ENCODE measurements around the gene ASTN2.
A peak's percentile ranks its signal among the peaks of the same experiment; 100 is the strongest.

Gene ASTN2

GRCh38 chr9:116789081-116789480 is 625.8 kb downstream of the ASTN2 start:
- no peak for DNase-seq

GRCh38 chr9:116786737-116787136 is 628.1 kb downstream of the ASTN2 start:
- DNase-seq = no peak

DNA sequence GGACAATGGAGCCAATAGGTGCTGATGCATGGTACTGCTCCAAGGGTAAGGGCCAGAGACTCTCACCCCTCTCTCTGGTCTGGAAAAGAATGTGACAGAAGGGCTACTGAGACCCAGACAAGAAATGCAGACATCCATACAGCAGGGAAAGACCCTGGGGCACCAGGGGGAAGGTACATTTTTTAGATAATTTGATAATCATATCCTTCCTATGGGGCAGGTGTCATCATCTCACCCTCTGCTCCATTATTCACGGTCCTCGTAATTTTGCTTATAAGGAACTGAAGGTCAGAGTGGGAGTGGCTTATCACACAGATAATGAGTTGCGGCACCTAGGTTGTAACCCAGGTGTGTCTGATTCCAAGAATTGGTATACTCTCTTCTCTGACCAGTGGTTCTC is 637.7 kb downstream of the ASTN2 start:
- DNase-seq = no peak

DNA sequence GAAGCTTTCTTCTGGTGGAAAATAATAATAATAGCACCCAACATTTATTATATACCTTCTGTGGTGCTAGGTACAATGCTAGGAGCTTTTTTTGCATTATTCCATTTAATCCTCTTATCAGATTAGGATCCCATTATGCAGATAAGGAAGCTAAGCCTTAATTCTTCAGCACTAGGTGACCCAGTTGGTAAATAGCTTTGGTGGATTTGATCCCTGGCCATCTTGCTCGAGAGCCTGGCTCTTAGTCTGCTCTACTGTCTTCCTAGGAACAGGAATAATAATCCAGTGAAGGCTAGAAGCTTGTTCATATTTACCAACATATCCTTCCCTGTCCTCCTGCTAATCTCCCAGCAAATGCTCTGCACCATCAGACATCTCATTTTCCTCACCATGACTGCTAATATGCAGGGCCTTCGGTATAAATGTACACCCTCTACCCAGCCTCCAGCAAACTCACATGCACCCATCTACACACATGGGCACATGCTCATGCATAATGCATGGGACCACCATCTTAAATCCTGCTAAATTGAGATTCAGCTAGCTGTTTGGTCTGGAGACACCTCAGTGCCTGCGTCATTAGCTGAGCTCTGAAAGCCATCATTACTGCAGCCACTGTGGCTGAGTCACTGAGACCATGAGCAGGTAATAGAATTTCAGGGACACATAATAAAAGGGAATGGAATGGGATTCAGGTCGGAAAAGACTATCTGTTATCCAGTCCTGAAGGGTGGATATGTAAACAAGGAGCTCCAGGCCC is 640.3 kb downstream of the ASTN2 start:
- no peak for DNase-seq

DNA sequence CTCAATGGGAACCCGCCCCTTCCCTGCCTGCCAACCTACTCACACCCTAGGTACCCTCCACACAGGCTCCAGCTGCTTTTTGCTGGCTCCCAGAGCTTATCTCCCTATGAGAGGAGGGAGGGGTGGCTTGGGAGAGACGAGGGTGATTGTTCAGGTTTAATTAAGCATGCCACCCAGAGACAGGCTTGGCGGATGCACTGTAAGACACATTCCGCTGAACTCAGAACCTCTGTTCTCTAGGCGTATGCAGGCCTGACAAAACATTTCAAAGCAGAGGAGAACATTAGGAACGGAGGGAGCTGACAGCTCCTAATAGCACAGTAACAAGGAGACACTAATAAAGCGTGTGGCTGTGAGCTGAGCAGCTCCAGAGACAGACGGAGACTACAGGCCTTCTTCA is 647.6 kb downstream of the ASTN2 start:
- no peak for DNase-seq

DNA sequence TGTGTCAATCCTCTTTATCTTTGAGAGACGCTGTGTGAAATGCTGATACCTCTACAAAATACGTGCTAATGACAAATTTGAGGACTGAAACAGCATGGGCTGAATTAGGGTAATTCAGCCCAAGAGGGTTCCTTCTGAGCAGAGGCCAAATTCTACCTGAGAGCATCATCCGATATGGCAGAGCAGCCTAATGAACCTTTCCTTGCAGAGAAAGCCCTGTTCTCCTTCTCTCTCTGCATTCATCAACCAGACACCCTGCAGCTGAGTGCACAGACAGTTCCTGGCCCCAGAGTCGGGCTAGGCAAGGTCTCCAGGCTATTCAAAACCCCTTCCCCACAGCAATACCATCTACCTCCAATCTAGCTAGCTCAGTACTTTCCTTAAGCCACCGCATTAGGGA is 649.8 kb downstream of the ASTN2 start:
- no peak for DNase-seq

- no peak for DNase-seq
Measured at GRCh38 chr9:116763770-116764169, 651.1 kb downstream of the ASTN2 start.

GRCh38 chr9:116760636-116761035 is 654.2 kb downstream of the ASTN2 start:
- DNase-seq = no peak

- DNase-seq = no peak
Measured at GRCh38 chr9:116757030-116757429, 657.8 kb downstream of the ASTN2 start.

- DNase-seq = no peak
Measured at GRCh38 chr9:116753389-116753788, 661.5 kb downstream of the ASTN2 start.

- no peak for DNase-seq
Measured at GRCh38 chr9:116750510-116750909, 664.3 kb downstream of the ASTN2 start.

DNA sequence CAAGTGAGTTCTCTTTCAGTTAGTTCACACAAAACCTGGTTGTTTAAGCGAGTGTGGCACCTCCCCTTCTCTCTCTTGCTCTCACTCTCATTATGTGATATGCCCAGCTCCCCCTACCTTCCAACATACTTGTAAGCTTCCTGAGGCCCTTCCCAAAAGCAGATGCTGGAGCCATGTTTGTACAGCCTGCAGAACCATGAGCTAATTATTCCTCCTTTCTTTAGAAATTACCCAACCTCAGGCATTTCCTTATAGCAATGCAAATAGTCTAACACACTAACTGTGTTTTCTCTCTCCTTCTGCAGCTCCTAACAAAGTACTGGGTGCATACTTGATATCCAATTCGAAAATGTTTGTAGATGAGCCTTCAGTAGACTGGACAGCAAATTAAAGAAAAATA is 665.1 kb downstream of the ASTN2 start:
- no peak for DNase-seq

- DNase-seq = no peak
Measured at GRCh38 chr9:116749176-116749575, 665.7 kb downstream of the ASTN2 start.

- no peak for DNase-seq
Measured at GRCh38 chr9:116741742-116742141, 673.1 kb downstream of the ASTN2 start.

DNA sequence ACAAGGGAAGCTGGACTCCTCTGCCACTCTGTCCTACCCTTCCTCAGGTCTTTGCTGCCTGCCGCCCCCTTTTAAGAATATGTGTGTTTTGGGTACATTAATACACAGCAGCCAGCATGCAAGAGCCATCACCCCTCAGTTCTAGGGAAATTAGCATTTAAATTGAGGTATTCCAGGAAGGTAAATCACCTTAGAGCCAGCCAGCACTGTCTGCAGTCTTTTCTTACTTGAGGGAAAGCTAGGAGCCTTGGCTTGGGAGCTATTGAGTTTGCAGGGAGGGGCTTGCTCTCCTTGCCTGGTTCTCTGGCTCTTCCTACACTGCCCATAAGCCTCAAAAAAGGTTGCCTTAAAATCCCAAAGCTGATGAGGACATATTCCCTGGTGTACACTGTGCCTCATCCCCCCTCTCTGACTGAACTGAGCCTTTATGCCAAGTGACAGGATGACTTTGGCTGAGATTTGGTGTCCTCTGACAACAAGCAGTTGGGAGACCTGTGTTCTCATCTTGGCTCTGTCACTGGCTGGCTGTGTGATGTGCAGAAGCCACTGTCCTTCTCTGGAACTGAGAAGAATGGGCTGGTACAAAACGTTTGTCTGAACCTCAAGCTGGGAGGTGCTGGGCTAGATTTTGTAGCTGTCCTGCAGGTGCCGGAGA is 673.6 kb downstream of the ASTN2 start:
- DNase-seq = no peak

GRCh38 chr9:116737152-116737546 is 677.7 kb downstream of the ASTN2 start:
- DNase-seq = peak; percentile 24

GRCh38 chr9:116736399-116737151 is 678.3 kb downstream of the ASTN2 start:
- no peak for DNase-seq

GRCh38 chr9:116733010-116733641 is 681.7 kb downstream of the ASTN2 start:
- DNase-seq = no peak

- no peak for DNase-seq
Measured at GRCh38 chr9:116726602-116727001, 688.3 kb downstream of the ASTN2 start.

DNA sequence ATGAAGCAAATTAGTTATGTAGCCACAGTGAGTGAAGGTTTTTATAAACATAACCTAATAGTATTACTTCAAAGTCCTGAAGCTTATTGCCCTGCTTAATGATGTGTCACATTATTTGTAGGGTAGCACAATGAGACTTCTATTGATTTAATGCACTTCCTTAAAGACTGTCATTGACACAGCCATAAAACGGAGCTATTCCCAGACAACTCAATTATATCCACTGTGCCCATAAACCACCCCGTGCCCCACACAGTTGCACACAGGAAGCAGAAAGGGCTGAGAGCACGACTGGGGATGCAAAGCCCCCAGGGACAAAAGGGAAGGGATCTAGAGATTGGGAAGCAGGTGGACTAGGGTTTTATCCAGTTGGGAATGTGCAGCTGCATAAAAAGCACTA is 690.7 kb downstream of the ASTN2 start:
- no peak for DNase-seq

GRCh38 chr9:116721944-116722343 is 692.9 kb downstream of the ASTN2 start:
- DNase-seq = no peak

- DNase-seq = no peak
Measured at GRCh38 chr9:116721411-116721810, 693.4 kb downstream of the ASTN2 start.

GRCh38 chr9:116720111-116720510 is 694.7 kb downstream of the ASTN2 start:
- no peak for DNase-seq

GRCh38 chr9:116718111-116718510 is 696.7 kb downstream of the ASTN2 start:
- no peak for DNase-seq
